GM13976 (cell line): ENCODE measurements around the gene C4BPB.

Experiments used
- DNase-seq: peaks from one replicate; pipeline ENCODE4 v3.0.0; 2012; ENCODE audit warnings: low spot score
- CTCF ChIP-seq: IDR thresholded peaks from 2 replicates; pipeline ENCODE4 v1.5.1; 2012; ENCODE audit warnings: borderline replicate concordance, mild to moderate bottlenecking; ENCODE audit not compliant: insufficient read depth; ENCODE audit errors: extremely low read depth, missing control alignments, control extremely low read depth
- in situ Hi-C: fragments of 300-500 bp; cut with MboI; formaldehyde crosslinking; loops from one replicate; pipeline ENCODE4 v1.12.0; 2022; ENCODE audit warnings: low sequenced_read_pairs, mixed read lengths, inconsistent platforms; ENCODE audit not compliant: unreplicated experiment

The C4BPB gene

GRCh38 chr1:207130252-207131036, 41.8 kb downstream of the C4BPB start:
- no peak for DNase-seq
- in situ Hi-C loops: no loop called here
- no peak for TF ChIP-seq CTCF

- TF ChIP-seq CTCF: no peak
- in situ Hi-C loops: no loop called here
- no peak for DNase-seq
These were observed 42.5 kb downstream of the C4BPB start for GRCh38 chr1:207131163-207131562.

GRCh38 chr1:207134581-207134980, 45.9 kb downstream of the C4BPB start:
- in situ Hi-C loops: no loop called here
- DNase-seq: no peak
- TF ChIP-seq CTCF: no peak

GRCh38 chr1:207139616-207140015, 51.0 kb downstream of the C4BPB start:
- no peak for TF ChIP-seq CTCF
- DNase-seq: no peak
- in situ Hi-C loops: no loop called here

GRCh38 chr1:207140536-207140935, 51.9 kb downstream of the C4BPB start:
- DNase-seq: no peak
- in situ Hi-C loops: no loop called here
- TF ChIP-seq CTCF: no peak

- in situ Hi-C loops: no loop called here
- DNase-seq: no peak
- no peak for TF ChIP-seq CTCF
These were observed 56.9 kb downstream of the C4BPB start for GRCh38 chr1:207145401-207146058.
